SK-N-SH treated with all-trans-retinoic acid at 6 μM for 48 hours (cell line): ENCODE measurements around the gene YES1.
"Not testable (repeated sequence)": the region's sequence is repeated elsewhere in the genome, so short reads cannot be mapped to it uniquely, and the experiment has no call there.

Source experiments
- ATAC-seq: fragments of 200-7000 bp; cut with Tn5 transposase; 3 replicates; pipeline ENCODE4 v1.9.1; 2020; ENCODE audit warnings: mild to moderate bottlenecking, moderate library complexity
- ARNTL ChIP-seq: fragments of 450-650 bp; formaldehyde crosslinking; IDR thresholded peaks from 2 replicates; pipeline ENCODE4 v1.5.0; 2020; ENCODE audit warnings: low read depth, mild to moderate bottlenecking, moderate library complexity, borderline replicate concordance
- BACH2 ChIP-seq: fragments of 250-450 bp; sonication (Bioruptor Pico); IDR thresholded peaks from 2 replicates; pipeline ENCODE4 v1.9.0; 2021; ENCODE audit warnings: mild to moderate bottlenecking, borderline replicate concordance
- CREB5 ChIP-seq: fragments of 250-450 bp; sonication (Bioruptor Pico); IDR thresholded peaks from 2 replicates; pipeline ENCODE4 v1.5.1; 2020; ENCODE audit warnings: low read depth, mild to moderate bottlenecking, moderate library complexity
- CSDC2 ChIP-seq: fragments of 250-450 bp; sonication (Bioruptor Pico); IDR thresholded peaks from 2 replicates; pipeline ENCODE4 v1.5.0; 2020; ENCODE audit warnings: mild to moderate bottlenecking, moderate library complexity
- ESRRG ChIP-seq: fragments of 250-450 bp; sonication (Bioruptor Pico); IDR thresholded peaks from 2 replicates; pipeline ENCODE4 v1.6.1; 2021; ENCODE audit warnings: mild to moderate bottlenecking
- GLIS3 ChIP-seq: fragments of 250-450 bp; sonication (Bioruptor Pico); IDR thresholded peaks from 2 replicates; pipeline ENCODE4 v1.5.0; 2020; ENCODE audit warnings: mild to moderate bottlenecking, moderate library complexity
- ISL1 ChIP-seq: fragments of 250-450 bp; sonication (Bioruptor Pico); IDR thresholded peaks from 2 replicates; pipeline ENCODE4 v2.1.2; 2022; ENCODE audit warnings: mild to moderate bottlenecking, moderate library complexity
- OSR1 ChIP-seq: fragments of 250-450 bp; sonication (Bioruptor Pico); IDR thresholded peaks from 2 replicates; pipeline ENCODE4 v1.8.0; 2022; ENCODE audit warnings: moderate library complexity, mild to moderate bottlenecking, inconsistent platforms
- POU6F1 ChIP-seq: fragments of 250-450 bp; sonication (Bioruptor Pico); IDR thresholded peaks from 2 replicates; pipeline ENCODE4 v1.8.0; 2021; ENCODE audit warnings: low read depth, mild to moderate bottlenecking, moderate library complexity, borderline replicate concordance
- PPARA ChIP-seq: fragments of 250-450 bp; sonication (Bioruptor Pico); IDR thresholded peaks from 2 replicates; pipeline ENCODE4 v1.5.0; 2020; ENCODE audit warnings: mild to moderate bottlenecking, borderline replicate concordance
- RARB ChIP-seq: fragments of 250-450 bp; sonication (Bioruptor Pico); IDR thresholded peaks from 2 replicates; pipeline ENCODE4 v1.8.0; 2021; ENCODE audit warnings: mild to moderate bottlenecking, moderate library complexity
- SNAI2 ChIP-seq: fragments of 250-450 bp; sonication (Bioruptor Pico); IDR thresholded peaks from 2 replicates; pipeline ENCODE4 v1.5.0; 2020; ENCODE audit warnings: mild to moderate bottlenecking, moderate library complexity
- TCF4 ChIP-seq: fragments of 250-450 bp; sonication (Bioruptor Pico); IDR thresholded peaks from 2 replicates; pipeline ENCODE4 v1.8.0; 2021; ENCODE audit warnings: mild to moderate bottlenecking, moderate library complexity, borderline replicate concordance
- TOX ChIP-seq: fragments of 250-450 bp; sonication (Bioruptor Pico); IDR thresholded peaks from 2 replicates; pipeline ENCODE4 v1.8.0; 2021; ENCODE audit warnings: mild to moderate bottlenecking, moderate library complexity, borderline replicate concordance
- TSHZ2 ChIP-seq: fragments of 250-450 bp; sonication (Bioruptor Pico); IDR thresholded peaks from 2 replicates; pipeline ENCODE4 v1.5.0; 2020; ENCODE audit warnings: mild to moderate bottlenecking, moderate library complexity
- ZFP3 ChIP-seq: fragments of 250-450 bp; sonication (Bioruptor Pico); IDR thresholded peaks from 2 replicates; pipeline ENCODE4 v1.5.0; 2020; ENCODE audit warnings: mild to moderate bottlenecking, moderate library complexity
- ZFP30 ChIP-seq: fragments of 450-650 bp; formaldehyde crosslinking; IDR thresholded peaks from 2 replicates; pipeline ENCODE4 v1.5.0; 2022; ENCODE audit warnings: mild to moderate bottlenecking, moderate library complexity
- ZNF565 ChIP-seq: fragments of 450-650 bp; formaldehyde crosslinking; conservative IDR thresholded peaks from 2 replicates; pipeline ENCODE4 v1.5.0; 2020; ENCODE audit warnings: low read depth, mild to moderate bottlenecking, moderate library complexity
- ZNF70 ChIP-seq: fragments of 450-650 bp; formaldehyde crosslinking; IDR thresholded peaks from 2 replicates; pipeline ENCODE4 v1.5.0; 2020; ENCODE audit warnings: mild to moderate bottlenecking, moderate library complexity
- ZNF8 ChIP-seq: fragments of 450-650 bp; formaldehyde crosslinking; IDR thresholded peaks from 2 replicates; pipeline ENCODE4 v1.5.0; 2020; ENCODE audit warnings: mild to moderate bottlenecking, moderate library complexity

YES1 gene

GRCh38 chr18:777021-777420, 35.0 kb downstream of the YES1 start:
- ATAC-seq = peak; percentile 58
- TF ChIP-seq BACH2 (CRISPR knock-in tag) (no peak), GLIS3 (CRISPR knock-in tag) (no peak), CSDC2 (no peak), CREB5 (no peak), TSHZ2 (no peak), SNAI2 (CRISPR knock-in tag) (no peak), ZNF8 (CRISPR knock-in tag) (no peak), ARNTL (CRISPR knock-in tag) (no peak), POU6F1 (CRISPR knock-in tag) (no peak), PPARA (no peak), RARB (no peak), ZFP30 (CRISPR knock-in tag) (no peak), ESRRG (CRISPR knock-in tag) (no peak), TOX (no peak), TCF4 (CRISPR knock-in tag) (no peak), ISL1 (CRISPR knock-in tag) (no peak)
- TF ChIP-seq, all 23 proteins: peak for 0

- not testable (repeated sequence) for ATAC-seq
These were observed 36.0 kb downstream of the YES1 start for GRCh38 chr18:776044-776443.

GRCh38 chr18:774811-775210, 37.2 kb downstream of the YES1 start:
- TF ChIP-seq ZNF70 (CRISPR knock-in tag) = no peak
- no peak for TF ChIP-seq TSHZ2
- TF ChIP-seq TCF4 (CRISPR knock-in tag) = no peak
- no peak for TF ChIP-seq ZFP3 (CRISPR knock-in tag)
- no peak for TF ChIP-seq OSR1 (CRISPR knock-in tag)
- no peak for TF ChIP-seq ZNF565 (CRISPR knock-in tag)
- TF ChIP-seq TOX = no peak
- no peak for TF ChIP-seq ESRRG (CRISPR knock-in tag)
- no peak for TF ChIP-seq GLIS3 (CRISPR knock-in tag)
- no peak for TF ChIP-seq CREB5
- no peak for TF ChIP-seq CSDC2
- no peak for TF ChIP-seq ZNF8 (CRISPR knock-in tag)
- no peak for TF ChIP-seq POU6F1 (CRISPR knock-in tag)
- TF ChIP-seq BACH2 (CRISPR knock-in tag) = no peak
- no peak for TF ChIP-seq SNAI2 (CRISPR knock-in tag)
- ATAC-seq = no peak
